GM18499 (cell line): Measurements from ENCODE around the gene AADAC.
"Not testable (repeated sequence)": the region's sequence is repeated elsewhere in the genome, so short reads cannot be mapped to it uniquely, and the experiment has no call there.

Source experiments
- ATAC-seq: cut with Tn5 transposase; IDR thresholded peaks from one replicate; pipeline ENCODE4 v1.9.1; 2021; ENCODE audit warnings: moderate number of reproducible peaks; ENCODE audit not compliant: insufficient read depth, unreplicated experiment

Gene AADAC

DNA sequence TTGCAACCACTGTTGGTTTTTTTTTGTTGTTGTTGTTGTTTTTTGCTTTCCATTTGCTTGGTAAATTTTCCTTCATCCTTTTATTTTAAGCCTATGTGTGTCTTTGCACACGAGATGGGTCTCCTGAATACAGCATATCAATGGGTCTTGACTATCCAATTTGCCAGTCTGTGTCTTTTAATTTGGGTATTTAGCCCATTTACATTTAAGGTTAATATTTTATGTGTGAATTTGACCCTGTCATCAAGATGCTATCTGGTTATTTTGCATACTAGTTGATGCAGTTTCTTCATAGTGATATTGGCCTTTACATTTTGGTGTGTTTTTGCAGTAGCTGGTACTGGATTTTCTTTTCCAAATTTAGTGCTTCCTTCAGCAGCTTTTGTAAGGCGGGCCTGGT lies 36.1 kb downstream of the AADAC start:
- ATAC-seq = not testable (repeated sequence)

DNA sequence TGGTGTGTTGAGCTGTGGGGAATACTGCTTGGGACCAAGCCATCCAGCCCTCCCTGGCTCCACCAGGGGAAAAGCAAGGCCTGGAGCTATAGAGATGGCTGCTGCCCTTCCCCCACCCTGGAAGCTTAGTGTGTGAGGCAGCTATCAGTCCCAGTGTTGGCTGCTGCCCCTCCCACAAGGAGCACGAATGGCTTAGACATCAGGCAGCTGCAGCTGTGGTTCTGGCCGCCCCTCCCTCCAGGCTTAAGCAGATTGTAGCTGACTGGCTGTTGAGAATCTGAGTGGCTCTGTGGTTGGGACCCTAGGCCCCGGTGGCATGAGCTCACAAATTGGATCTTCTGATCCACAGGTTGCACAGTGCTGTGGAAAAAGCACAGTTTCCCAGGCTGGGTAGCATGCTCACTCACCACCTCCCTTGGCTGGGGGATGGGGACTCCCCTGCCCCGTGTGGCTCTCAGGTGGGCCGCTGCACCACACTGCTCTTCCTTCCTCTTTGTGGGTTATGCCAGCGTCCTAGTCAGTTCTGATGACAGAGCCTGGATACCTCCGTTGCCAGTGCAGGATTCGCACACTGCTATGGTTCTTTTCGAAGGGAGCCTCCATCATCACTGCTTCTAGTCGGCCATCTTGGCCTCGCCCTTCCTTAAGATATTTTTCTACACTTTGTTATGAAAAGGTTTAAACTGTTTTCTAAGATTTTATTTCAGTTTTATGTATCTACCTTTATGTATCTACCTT lies 38.3 kb downstream of the AADAC start:
- ATAC-seq = no peak

DNA sequence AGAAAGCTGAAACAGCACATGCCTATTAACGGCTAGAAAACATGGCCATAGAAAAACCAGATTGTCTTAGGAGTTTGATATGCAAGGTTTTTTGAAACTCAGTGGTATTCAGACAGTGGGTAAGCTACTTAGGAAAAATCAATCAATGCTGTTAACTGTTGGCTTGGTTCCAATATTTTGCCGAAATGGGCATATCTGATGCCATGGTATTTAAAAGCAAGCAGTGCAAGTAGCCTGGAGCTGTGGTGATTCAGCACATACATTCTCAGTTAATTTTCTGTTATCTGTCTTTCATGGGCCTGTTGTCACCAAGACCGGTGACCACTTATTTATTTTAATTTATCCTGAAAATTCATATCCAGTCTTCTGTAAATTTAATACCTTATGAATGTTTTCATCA lies 42.2 kb downstream of the AADAC start:
- no peak for ATAC-seq

DNA sequence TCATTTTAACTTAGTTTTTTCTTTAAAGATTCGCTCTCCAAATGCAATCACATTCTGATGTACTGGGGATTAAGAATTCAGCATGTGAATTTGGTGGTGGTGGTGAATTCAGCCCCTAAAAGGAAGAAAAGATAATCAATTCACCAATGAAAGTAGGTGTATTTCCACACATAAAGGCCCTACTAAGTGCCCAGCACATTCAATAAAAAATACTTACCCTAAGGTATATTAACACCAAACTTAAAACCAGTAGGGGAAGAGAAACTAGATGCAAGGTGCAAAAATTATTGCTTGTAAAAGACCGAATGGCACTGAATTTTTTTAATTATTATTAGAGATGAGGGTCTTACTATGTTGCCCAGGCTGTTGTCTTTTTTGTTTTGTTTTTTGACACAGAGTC lies 42.7 kb downstream of the AADAC start:
- ATAC-seq = no peak

DNA sequence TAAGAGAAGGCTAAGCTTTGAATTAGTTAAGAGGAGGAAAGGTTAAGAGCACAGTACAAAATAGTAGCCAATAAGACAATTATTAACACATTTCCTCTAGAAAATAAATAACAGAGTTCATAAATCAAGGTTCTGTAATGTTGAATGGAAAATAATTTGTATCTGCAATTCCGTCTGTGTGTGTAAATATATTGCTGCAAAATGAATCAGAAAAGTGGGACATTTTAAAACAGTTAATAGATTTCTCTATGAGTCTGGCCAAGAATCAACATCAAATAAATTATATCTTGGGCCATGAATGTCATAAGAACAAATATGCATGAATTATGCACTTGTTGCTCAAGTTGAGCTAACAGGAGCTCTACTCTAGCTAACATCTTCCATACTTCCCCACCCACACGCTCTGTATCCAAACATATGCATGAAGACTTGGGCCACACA lies 45.3 kb downstream of the AADAC start:
- no peak for ATAC-seq

DNA sequence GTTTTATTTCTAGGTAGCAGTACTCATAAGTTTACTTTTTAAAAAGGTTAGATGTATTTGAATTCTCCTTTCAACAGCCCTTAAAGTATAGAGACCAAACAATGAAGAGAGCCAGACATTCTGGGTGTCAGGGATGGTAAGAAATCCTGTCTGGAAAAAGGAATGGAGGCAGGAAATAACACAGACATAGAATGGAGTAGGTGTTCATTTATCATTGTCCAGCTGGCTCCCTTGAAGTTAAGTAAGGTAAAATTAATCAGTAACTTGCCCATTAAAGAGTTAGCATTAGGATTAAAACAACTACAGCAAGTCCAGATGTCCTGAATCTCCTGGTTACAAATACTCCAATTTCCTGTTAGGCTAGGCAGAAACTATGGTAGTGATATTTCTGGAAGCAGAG lies 46.0 kb downstream of the AADAC start:
- ATAC-seq = no peak

DNA sequence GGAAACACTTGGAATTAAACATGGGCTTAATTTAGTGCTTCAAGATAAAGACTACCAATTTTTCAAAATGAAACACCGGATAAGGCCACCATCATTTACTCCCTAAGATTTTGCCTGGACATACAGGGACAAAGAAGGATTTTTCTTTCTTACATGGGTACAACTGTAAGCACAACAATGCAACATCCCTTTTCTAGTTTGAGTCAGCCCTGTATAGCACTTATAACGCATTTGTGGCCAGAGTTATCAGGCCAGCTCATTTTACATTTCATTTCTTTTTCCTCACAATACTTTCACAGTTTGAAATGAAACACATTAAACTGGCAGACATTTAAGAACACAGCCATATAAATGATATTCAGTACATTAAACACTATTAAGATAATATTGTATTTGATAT lies 49.7 kb downstream of the AADAC start:
- ATAC-seq = no peak

DNA sequence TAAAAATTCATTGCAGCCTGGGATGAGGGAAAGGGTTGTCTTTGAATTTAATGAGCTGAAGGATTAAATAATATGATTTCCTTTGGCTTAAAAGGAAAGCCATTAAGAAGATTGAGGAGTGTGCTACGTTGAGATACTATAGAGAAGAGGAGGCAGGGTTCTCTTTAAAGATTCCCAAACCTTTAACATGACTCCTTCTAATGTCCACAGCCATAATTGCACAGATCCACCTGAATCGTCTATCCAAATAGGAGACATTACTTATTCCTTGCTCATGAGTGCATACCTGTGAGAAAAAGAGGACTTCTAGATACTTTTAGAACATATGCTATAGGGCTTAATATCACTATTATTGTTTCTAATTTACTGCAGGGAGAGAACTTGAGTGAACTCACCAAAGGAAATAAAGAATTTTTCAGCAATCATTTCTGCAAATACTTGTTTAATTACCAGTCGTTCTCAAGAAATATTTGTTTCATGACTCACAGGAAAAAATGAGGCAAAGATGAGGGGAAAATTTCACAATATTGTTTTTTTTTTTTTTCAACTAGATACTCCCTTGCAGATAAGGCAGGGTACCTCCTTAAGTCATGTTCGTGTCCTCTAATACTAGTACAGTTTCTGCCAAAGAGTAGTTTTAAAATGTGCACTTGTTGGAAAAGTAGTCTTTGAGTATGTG lies 50.6 kb downstream of the AADAC start:
- ATAC-seq = no peak

DNA sequence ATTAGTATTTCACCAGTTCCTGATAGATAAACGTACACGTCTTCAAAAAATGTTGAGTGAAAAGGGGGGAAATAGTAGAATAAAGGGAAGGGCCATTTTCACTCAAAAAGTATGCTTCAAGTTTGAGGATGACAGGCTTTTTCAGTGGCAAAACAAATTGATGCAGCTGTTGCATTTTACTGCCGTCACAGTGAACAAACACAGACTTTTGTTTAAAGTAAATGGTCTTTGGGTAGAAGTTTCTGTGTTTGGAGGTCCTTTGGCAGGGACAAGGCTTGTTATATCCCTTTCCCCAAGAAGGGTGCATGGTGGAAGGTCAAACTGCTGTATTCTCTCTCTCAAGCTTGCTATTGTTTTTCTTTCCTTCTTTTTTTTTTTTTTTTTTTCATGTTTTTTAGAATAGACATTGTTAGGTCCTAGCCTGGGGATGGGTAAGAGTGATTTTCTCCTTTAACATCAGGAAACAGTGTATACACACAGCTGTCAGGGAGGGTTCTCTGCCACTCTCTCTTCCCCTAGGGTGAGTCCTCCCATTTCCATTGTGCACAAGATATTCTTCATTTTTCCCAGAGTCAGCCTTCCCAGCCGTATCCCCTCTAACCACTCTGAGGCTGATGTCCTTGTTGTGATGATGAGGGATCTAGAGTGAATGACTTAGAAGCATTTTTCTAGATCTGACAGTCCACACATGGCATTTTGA lies 52.9 kb downstream of the AADAC start:
- ATAC-seq = no peak

DNA sequence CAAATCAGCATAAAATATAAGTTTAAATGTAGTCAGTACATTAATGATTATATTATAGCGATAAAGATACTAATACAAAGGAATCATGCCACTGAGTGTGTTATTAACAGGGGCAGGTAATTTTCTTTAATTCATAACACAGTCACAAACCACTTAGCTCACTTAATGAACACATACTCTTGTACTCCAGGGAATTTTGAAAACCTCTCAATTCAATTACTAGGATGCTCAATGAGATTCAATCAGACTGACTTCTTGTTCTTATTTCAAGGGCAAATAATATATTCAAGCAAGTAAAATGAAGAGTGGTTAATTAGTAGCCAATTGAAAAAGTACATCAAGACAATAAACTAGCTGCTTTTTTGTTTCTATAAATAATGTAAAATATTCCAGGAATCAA lies 53.8 kb downstream of the AADAC start:
- no peak for ATAC-seq

DNA sequence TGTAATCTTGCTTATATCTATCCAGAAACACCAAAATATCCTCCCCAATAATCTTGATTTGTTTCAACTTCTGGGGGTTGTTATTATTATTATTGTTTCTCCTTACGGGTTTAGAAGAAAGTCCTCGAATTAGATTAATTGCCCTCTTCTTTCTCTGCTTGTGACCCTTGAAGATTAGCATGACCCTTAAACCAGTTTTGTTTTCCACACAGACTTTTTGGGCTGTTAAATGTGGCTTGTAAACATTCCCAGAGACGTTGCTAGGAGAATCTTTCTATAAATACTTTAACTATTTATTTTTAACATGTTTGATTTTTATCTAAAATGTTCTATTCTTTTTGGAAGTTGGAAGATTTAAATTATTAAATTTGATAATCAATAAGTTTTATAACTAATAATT lies 55.3 kb downstream of the AADAC start:
- no peak for ATAC-seq

DNA sequence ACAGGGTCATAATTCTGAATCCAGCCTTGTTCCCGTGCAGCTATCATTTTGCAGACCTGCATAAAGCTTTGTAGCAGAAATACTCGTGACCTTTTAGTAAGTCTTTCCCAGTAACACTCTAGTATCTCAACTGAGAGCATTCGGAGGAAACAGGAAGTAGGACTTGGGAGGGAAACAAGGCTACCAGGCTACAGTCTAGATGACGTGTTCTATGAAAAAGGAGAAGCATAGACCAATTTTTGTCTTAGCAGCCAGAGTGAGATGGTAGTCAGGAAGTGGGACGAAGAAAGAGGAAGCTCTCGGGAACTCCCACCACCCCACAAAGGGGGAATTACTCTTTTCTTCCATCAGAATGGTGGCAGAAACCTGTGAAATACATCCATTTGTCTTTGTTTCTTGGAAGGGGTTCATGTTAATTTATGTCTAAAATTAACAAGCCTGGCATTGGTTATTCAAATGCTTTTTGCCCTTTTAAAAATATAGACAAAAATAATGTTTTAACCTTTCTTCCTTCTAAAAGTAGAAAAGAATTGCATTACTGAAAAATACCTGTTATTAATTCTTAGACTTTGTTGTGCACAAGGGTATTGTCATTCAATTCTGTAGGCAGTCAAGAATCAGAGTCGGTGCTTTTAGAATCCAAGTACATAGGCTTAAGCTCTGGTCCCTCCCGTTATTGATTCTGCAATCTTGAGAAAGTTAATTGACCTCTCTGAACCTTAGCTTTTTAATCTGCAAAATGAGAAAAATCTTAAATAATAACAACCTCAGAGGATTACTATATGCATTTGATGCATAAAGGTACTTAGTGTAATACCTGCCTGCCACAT lies 57.9 kb downstream of the AADAC start:
- ATAC-seq = peak; percentile 79

DNA sequence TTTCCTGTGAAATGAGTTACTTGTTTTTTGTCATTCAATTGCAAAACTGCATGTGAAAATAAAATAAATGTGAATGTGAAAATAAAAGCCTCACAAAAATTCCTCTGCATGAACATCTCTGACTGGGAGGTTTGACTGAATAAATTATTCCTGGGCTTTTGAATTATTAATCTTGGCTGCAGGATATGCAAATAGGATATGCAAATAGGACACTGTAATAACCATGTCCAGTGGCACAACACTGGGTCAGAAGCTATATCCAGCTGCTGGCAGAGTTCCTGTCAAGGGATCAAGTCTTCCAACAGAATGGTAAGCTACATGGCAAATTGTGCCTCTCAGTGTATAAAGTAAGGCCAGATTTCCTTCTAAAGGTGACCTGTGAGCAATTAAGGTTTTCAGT lies 59.5 kb downstream of the AADAC start, which contains the start of gene SUCNR1:
SUCNR1 (plus strand) TSS at position 246 of the 400 bp plus-strand sequence. CDS start 6,250 bp downstream, outside the sequence.
- ATAC-seq = no peak

DNA sequence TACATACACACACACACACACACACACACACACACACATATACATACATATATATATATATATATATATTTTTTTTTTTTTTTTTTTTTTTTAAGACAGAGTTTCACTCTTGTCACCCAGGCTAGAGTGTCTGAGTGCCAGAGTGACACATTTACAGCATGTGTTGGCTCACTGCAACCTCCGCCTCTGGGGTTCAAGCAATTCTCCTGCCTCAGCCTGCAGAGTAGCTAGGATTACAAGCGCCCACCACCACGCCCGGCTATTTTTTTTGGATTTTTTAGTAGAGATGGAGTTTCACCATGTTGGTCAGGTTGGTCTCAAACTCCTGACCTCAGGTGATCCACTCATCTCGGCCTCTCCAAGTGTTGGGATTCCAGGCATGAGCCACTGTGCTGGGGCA lies 60.2 kb downstream of the AADAC start:
- ATAC-seq = not testable (repeated sequence)

DNA sequence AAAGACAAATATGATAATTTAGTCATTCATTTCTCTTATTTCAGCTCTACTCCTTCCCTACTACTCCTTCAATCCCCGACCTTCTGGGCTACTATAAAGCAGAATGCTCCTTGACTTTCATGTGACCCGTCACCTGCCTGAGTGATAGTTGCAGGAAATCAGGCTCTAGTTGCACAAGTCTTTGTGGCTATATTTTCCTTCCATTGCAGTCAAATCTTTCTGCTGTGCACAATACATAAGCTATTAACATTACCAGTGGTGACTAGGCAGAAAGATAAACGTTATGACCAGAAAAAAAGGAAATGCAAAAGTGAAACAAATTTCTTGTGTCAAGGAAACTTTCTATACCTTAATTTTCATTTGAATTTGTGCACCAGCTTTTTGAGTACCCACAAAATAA lies 61.8 kb downstream of the AADAC start:
- ATAC-seq = no peak

DNA sequence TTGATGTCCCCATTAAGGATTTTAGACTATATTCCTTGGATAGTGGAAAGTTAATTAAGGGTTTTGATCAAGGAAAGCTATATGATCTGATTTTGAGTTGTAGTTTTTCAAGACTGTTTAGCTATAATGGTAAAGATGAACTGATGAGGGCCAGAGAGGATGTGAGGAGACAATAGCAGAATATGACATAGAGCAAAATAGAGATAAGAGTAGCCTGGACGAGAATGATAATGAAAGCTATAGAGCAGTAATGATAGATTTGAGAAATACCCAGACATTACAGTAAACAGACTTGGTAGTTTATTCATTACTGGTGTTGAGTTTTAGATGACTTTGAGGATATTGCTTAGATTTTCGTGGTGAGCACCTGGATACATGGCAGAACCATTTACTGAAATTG lies 63.4 kb downstream of the AADAC start:
- ATAC-seq = no peak
